Psoas muscle (tissue), 8 donors: ENCODE results near the gene NDUFAF8. TPM values are rescaled to one million over a fixed set of nuclear protein-coding genes. Genes with fewer than 3 reads are reported as not detected.

Source experiments
- ATAC-seq, 4 donors: fragments of 200-7000 bp; cut with Tn5 transposase; one replicate each; pipeline ENCODE4 v1.9.1; 2020; ENCODE audit warnings: moderate library complexity in 3 of 4, mild to moderate bottlenecking in 2 of 4
- DNase-seq, 2 donors: peaks; one replicate each; pipeline ENCODE4 v3.0.0-alpha.2; 2020
- H3K27ac ChIP-seq: fragments of 200-600 bp; one replicate; pipeline ENCODE4 v1.8.0; 2022
- H3K27me3 ChIP-seq, 3 donors: fragments of 200-600 bp in 1 of 3; one replicate each; pipeline versions ENCODE4 v1.6.1 to v1.8.0; 2013 to 2022; ENCODE audit warnings: low read length in 2 of 3, mild to moderate bottlenecking in 2 of 3, moderate library complexity in 1 of 3; ENCODE audit not compliant: insufficient read depth in 3 of 3
- H3K36me3 ChIP-seq, 2 donors: fragments of 200-600 bp in 1 of 2; one replicate each; pipeline versions ENCODE4 v1.6.1 to v1.8.0; 2013 to 2022; ENCODE audit warnings: low read depth in 1 of 2, mild to moderate bottlenecking in 1 of 2, moderate library complexity in 1 of 2; ENCODE audit not compliant: insufficient read depth in 1 of 2
- H3K4me1 ChIP-seq: fragments of 200-600 bp; one replicate; pipeline ENCODE4 v1.8.0; 2022
- H3K4me3 ChIP-seq: fragments of 200-600 bp; one replicate; pipeline ENCODE4 v1.8.0; 2022; ENCODE audit warnings: mild to moderate bottlenecking
- H3K9me3 ChIP-seq: fragments of 200-600 bp; one replicate; pipeline ENCODE4 v1.8.0; 2022
- WGBS, 3 donors: extraction: QIAGEN DNeasy Blood & Tissue Kit; methylation state at CpG; one replicate each; pipeline versions ENCODE4 v1.1.6 to v1.1.7; 2013; 5-methylcytosine and 5-hydroxymethylcytosine counted together
- intact Hi-C, 2 donors: fragments of 100-400 bp; cut with DNase I; formaldehyde crosslinking; loops; one replicate each; pipeline versions ENCODE4 v1.11.0 to v1.14.2; 2022
- polyA plus RNA-seq, 3 donors: library from polyadenylated mRNA; stranded (reverse); fragments of 200-250 nt; gene quantifications; one replicate each; pipeline ENCODE4 v1.2.3, GENCODE V29; 2013
- total RNA-seq, 4 donors: library from RNA; stranded (reverse); fragmentation: NEBNext Ultra II Directional in 2 of 4; extraction: Animal tissue kit (Norgen Biotek cat#: 25700) in 2 of 4; gene quantifications; one replicate each; pipeline versions ENCODE4 v1.2.1 to v1.2.4, GENCODE V29; 2021 to 2023
- TF ChIP-seq, protein P1 (sequence below): fragments of 200-600 bp; IDR thresholded peaks from one replicate; pipeline ENCODE4 v1.8.0; 2022; ENCODE audit warnings: antibody characterized with exemption
- donor health status: healthy with polysubstance abuse.
- donor health status: DM: no; HTN: no; CAD: no; lungs with moderate emphysema.
- donor health status: Bipolar disorder and iron deficiency.
- donor health status: healthy.
- donor health status: DM: yes; HTN: yes; CAD: no.
- donor health status: DM: no; HTN: no; CAD: no.
- donor health status: DM: no; HTN: no; CAD: no.
- donor health status: DM: yes; HTN: yes; CAD: no.

NDUFAF8 gene
- total and polyA plus RNA-seq, 7 donors: 42.4 to 63.8 (median 54.9) TPM

DNA sequence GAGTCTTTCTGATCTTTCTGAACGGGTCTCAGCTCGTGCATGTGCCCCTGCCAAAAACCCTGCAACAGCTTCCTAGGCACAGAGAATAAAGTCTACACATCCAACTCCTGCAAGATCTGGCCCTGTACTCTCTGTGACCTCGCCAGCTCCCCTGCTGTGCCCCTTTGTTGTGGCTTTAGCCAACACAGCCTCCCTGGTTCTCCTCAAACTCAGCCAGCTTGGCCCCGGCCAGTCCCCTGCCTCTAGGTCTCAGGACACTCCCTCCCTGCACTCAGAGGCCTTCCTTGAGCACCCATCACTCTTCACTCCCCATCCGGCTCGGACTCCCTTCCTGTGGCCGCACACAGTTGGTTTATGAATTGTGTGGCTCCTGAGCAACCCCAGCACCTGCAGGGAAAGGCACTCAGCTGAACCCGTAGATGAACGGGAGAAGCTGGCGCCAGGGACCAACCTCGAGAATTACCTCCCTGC is 17.7 kb upstream of the NDUFAF8 start:
- H3K4me1 ChIP-seq: peaks cover 18% of the 10 kb centered on the region
- H3K27me3 ChIP-seq: no peaks in the 10 kb centered on the region

DNA sequence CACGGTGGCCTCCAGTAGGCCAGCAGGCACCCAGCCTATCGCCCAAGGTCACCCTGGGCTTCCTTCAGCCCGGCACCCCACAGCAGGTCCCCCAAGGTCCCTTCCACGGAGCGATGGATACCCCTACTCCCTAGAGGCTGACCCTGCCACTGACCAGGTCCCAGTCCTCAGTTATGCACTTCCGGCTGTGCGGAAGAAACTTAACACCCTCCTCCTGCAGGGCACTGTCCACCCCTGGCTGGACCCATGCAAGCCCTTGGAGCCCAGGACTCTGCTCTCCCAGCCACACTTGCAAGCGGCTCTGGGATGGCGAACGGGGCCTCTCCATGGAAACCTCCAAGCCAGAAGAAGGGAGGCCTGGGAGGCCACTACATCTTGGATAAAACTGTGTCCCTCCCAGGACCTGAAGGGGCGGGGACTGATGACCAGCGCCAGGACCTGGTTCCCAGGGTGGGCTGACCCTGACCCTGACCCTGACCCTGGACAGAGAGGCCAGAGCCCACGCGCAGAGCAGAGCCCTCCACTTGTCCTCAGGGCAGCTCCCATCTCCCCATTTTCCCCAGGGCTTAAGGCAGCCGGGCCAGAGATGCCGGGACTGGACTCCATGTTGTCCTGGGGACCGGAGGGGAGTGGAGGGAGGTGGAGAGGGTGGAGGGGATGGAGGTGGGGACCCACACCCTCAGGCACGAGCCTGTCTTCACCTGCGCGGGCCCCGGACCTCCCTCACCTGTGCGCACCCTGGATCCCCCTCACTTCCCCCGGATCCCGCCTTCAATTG is 17.1 kb upstream of the NDUFAF8 start:
- no peak overlapping the region for H3K27ac ChIP-seq
- H3K4me1 ChIP-seq: peaks cover 18% of the 10 kb centered on the region
- TF ChIP-seq, protein P1, sequence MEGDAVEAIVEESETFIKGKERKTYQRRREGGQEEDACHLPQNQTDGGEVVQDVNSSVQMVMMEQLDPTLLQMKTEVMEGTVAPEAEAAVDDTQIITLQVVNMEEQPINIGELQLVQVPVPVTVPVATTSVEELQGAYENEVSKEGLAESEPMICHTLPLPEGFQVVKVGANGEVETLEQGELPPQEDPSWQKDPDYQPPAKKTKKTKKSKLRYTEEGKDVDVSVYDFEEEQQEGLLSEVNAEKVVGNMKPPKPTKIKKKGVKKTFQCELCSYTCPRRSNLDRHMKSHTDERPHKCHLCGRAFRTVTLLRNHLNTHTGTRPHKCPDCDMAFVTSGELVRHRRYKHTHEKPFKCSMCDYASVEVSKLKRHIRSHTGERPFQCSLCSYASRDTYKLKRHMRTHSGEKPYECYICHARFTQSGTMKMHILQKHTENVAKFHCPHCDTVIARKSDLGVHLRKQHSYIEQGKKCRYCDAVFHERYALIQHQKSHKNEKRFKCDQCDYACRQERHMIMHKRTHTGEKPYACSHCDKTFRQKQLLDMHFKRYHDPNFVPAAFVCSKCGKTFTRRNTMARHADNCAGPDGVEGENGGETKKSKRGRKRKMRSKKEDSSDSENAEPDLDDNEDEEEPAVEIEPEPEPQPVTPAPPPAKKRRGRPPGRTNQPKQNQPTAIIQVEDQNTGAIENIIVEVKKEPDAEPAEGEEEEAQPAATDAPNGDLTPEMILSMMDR: no peak
- peak in 1 of 2 donors; percentile 55 for DNase-seq
- peak overlapping the region; percentile 84 for H3K4me3 ChIP-seq
- no peaks in the 10 kb centered on the region for H3K9me3 ChIP-seq
- H3K27me3 ChIP-seq: no peaks in the 10 kb centered on the region
- 14 to 25% (median 18%) methylated on average over 22 to 24 of the region's 24 CpGs for WGBS, 3 donors
- ATAC-seq: no peak
- intact Hi-C loops: no loop called here
- peaks cover 0 to 7% of the 10 kb centered on the region in 2 donors for H3K36me3 ChIP-seq

More for the DNA sequence above, 17.7 kb upstream of the NDUFAF8 start:
- peaks cover 0 to 7% of the 10 kb centered on the region in 2 donors for H3K36me3 ChIP-seq
- peak overlapping the region; percentile 84 for H3K4me3 ChIP-seq
- ATAC-seq (no peak), DNase-seq (peak in 1 of 2 donors; percentile 54)
- TF ChIP-seq, protein P1: no peak
- 63 to 68% (median 63%) methylated on average over 11 of the region's 11 CpGs for WGBS, 3 donors
- intact Hi-C loops: no loop called here
- H3K27ac ChIP-seq: no peak overlapping the region
- no peaks in the 10 kb centered on the region for H3K9me3 ChIP-seq

DNA sequence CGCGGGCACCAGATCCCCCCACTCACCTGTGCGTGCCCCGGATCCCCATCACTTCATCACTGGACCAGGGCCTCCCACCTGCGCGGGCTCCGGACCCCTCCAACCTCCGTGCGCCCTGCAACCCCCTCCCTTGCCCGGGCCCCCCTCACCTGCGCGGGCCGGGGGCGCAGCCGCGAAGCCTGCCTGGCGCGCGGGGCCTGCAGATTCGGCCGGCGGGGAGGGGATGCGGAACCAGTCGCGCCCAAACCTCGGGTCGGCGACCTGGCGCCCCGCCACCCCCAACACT is 16.6 kb upstream of the NDUFAF8 start:
- DNase-seq: no peak
- intact Hi-C loops: no loop called here
- no peaks in the 10 kb centered on the region for H3K9me3 ChIP-seq
- H3K36me3 ChIP-seq: peaks cover 0 to 7% of the 10 kb centered on the region in 2 donors
- TF ChIP-seq, protein P1: no peak
- peaks cover 18% of the 10 kb centered on the region for H3K4me1 ChIP-seq
- ATAC-seq: peak in 2 of 4 donors; percentile 4 to 5
- no peak overlapping the region for H3K27ac ChIP-seq
- no peaks in the 10 kb centered on the region for H3K27me3 ChIP-seq
- 0 to 1% (median 1%) methylated on average over 13 to 30 of the region's 30 CpGs for WGBS, 3 donors
- peak overlapping the region; percentile 84 for H3K4me3 ChIP-seq

DNA sequence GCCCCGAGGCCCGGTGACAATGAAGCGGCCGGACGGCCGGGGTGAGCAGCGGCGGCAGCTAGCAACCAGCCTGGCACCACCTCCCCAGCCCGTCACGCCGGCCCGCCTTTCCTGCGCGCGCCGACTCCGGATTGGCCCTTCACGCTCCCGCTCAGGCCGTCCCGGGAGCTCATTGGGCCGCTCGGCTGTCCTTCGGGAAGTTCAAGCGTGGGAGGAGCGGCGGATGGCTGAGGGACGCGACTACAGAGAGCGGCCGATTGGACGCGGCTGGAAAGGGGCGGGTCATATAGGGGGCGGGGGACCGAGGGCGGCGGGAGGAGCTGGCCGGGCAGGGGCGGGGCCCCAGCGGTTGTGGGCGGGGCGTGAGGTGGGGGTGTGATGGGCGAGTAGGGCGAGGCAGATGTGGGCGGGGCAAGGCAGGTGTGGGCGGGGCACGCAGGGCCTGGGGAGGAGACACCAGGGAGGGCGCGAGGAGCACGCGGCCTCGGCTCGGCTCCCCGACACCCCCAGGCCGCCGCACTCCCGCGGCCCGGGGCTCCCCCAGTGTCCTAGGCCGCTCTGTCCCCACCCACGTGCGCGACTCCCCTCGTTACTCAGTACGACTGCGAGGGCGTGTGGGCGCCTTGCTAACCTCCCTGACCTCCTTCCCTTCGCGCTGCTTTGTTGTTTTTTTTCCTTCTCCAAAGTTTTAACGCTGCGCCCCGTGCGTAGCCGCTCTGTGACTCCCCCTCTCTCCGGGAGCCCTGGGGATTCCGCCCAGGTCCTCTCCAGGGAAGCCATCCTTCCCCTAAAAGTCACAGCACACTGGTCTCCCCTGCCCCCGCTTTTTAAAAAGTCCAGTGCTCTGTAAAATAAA is 16.0 kb upstream of the NDUFAF8 start, which contains the start of gene CEP131:
Gene CEP131, minus strand, starts transcription at position 60 of the 856 bp plus-strand sequence. CDS start 2,909 bp downstream, outside the sequence.
- H3K36me3 ChIP-seq: peaks cover 0 to 7% of the 10 kb centered on the region in 2 donors
- no peaks in the 10 kb centered on the region for H3K27me3 ChIP-seq
- DNase-seq (peak; percentile 99 to 100), ATAC-seq (peak; percentile 99)
- intact Hi-C loops: no loop called here
- TF ChIP-seq, protein P1: no peak
- H3K9me3 ChIP-seq: no peaks in the 10 kb centered on the region
- H3K27ac ChIP-seq: no peak within 1 kb of the TSS
- peak within 1 kb of the TSS; percentile 84 for H3K4me3 ChIP-seq
- WGBS, 3 donors: 2 to 4% (median 3%) methylated on average over 57 to 79 of the region's 79 CpGs
- peaks cover 18% of the 10 kb centered on the region for H3K4me1 ChIP-seq
